Type B pancreatic cell (in vitro differentiated cells): ENCODE data around the gene TUB. TPM values are rescaled to one million over a fixed set of nuclear protein-coding genes. Genes with fewer than 3 reads are reported as not detected.
A peak's percentile ranks its signal among the peaks of the same experiment; 100 is the strongest.

Source experiments
- DNase-seq: peaks from one replicate; pipeline ENCODE4 v3.0.0; 2021; ENCODE audit warnings: mixed read lengths; ENCODE audit not compliant: unreplicated experiment; ENCODE audit errors: extremely low spot score
- H3K27ac Mint-ChIP-seq: 2 replicates; pipeline ENCODE4 v1.8.0; 2021; ENCODE audit warnings: mild to moderate bottlenecking, mixed read lengths
- H3K27me3 Mint-ChIP-seq: 2 replicates; pipeline ENCODE4 v1.8.0; 2021; ENCODE audit warnings: mixed read lengths
- H3K36me3 Mint-ChIP-seq: 2 replicates; pipeline ENCODE4 v1.8.0; 2021; ENCODE audit warnings: mixed read lengths
- H3K4me1 Mint-ChIP-seq: one replicate; pipeline ENCODE4 v1.8.0; 2021; ENCODE audit warnings: mixed read lengths; ENCODE audit not compliant: unreplicated experiment
- H3K4me3 Mint-ChIP-seq: 2 replicates; pipeline ENCODE4 v1.8.0; 2021; ENCODE audit warnings: mild to moderate bottlenecking, mixed read lengths
- H3K9me3 Mint-ChIP-seq: 2 replicates; pipeline ENCODE4 v1.8.0; 2021; ENCODE audit warnings: mixed read lengths
- CTCF ChIP-seq: fragments of 200-600 bp; sonication (generic); conservative IDR thresholded peaks from 2 replicates; pipeline ENCODE4 v1.5.0; 2021; ENCODE audit warnings: antibody characterized with exemption, mild to moderate bottlenecking
- long read RNA-seq: library from polyadenylated mRNA; unstranded; transcript quantifications from one replicate; pipeline ENCODE4 v2.0.0, GENCODE V29; 2020
- total RNA-seq: library from RNA; stranded (reverse); gene quantifications from 2 replicates; pipeline ENCODE4 v1.2.1, GENCODE V29; 2021; ENCODE audit warnings: low replicate concordance

Gene TUB
- 11.5 and 28.8 TPM in 2 replicates for total RNA-seq
- long read RNA-seq, partial matches to known transcripts: 0 of 2 reads
- long read RNA-seq, other reads (novel, unspliced or antisense): 2 of 2 reads

DNA sequence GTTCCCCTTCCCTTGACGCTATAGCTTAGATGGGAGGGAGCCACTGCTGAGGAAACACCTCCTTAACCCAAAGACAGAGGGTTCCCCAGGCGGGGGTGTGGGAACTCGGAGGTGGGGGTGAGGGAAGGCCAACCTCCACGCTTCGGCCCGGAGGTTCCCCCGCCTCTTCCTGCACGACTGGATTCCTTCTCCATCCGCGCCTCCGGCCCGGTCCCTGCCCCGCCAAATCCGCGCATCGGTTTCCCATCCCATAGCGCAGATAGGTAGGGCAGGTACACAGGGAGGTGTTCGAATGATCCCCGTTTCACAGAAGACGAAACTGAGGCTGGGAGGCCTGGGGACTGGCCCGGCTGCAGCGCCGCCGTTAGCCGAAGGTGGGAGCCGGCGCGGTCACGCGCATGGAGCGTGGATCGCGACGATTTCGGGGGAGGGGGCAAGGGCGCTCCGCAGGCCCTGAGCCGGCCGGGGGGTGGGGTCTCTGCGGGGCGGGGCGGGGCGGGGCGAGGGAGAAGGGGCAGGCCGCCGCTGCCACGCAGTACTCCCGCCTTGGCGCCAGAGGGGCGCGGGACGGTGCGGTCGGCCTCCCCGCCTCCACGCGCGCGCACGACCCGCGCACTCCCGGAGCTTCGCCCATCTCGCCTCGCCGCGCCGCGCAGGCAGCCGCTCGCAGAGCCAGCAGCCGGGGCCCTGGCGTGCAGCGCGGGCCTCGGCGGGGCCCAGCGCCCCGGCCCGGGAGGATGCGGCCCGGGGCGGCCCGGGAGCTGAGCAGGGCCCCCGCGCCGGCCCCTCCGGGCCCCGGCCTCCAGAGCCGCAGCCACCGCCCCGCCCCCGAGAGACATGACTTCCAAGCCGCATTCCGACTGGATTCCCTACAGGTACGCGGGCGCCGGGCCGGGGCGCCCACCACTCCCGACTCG is at the start of gene TUB:
TSS of gene TUB (plus strand) at position 538 of the 917 bp plus-strand sequence. CDS start at position 838, 300 bp downstream.
- Mint-ChIP-seq H3K4me1 (peaks cover 43% of the 10 kb centered on the region), H3K27ac (peak within 1 kb of the TSS; percentile 67), H3K9me3 (no peaks in the 10 kb centered on the region), H3K27me3 (peaks cover 17% of the 10 kb centered on the region), H3K36me3 (no peaks in the 10 kb centered on the region), H3K4me3 (peak within 1 kb of the TSS; percentile 89)
- peak; percentile 37 for TF ChIP-seq CTCF
- no peak for DNase-seq

- H3K9me3 Mint-ChIP-seq: no peaks in the 10 kb centered on the region
- H3K27me3 Mint-ChIP-seq: peaks cover 25% of the 10 kb centered on the region
- peaks cover 24% of the 10 kb centered on the region for H3K4me1 Mint-ChIP-seq
- H3K36me3 Mint-ChIP-seq: no peaks in the 10 kb centered on the region
- TF ChIP-seq CTCF: no peak
- DNase-seq: peak; percentile 68
- H3K27ac Mint-ChIP-seq: peak overlapping the region; percentile 69
- H3K4me3 Mint-ChIP-seq: no peak overlapping the region
Observed at GRCh38 chr11:8031248-8032115, 49.5 kb upstream of the TUB start.

- Mint-ChIP-seq H3K4me3 (no peak overlapping the region), H3K36me3 (no peaks in the 10 kb centered on the region), H3K27me3 (peaks cover 23% of the 10 kb centered on the region), H3K27ac (no peak overlapping the region), H3K9me3 (no peaks in the 10 kb centered on the region), H3K4me1 (peaks cover 24% of the 10 kb centered on the region)
- no peak for TF ChIP-seq CTCF
- no peak for DNase-seq
Observed at GRCh38 chr11:8032122-8032521, 48.9 kb upstream of the TUB start.

GRCh38 chr11:8032576-8033304 is 48.3 kb upstream of the TUB start:
- Mint-ChIP-seq H3K27ac (peak overlapping the region; percentile 56), H3K9me3 (no peaks in the 10 kb centered on the region), H3K27me3 (peaks cover 28% of the 10 kb centered on the region), H3K4me3 (no peak overlapping the region), H3K36me3 (no peaks in the 10 kb centered on the region), H3K4me1 (peaks cover 24% of the 10 kb centered on the region)
- TF ChIP-seq CTCF: no peak
- peak; percentile 57 for DNase-seq
